HepG2 (cell line): Measurements from ENCODE around the gene FABP1. TPM values are rescaled to one million over a fixed set of nuclear protein-coding genes. Genes with fewer than 3 reads are reported as not detected.

Source experiments
- CBFB ChIP-seq: sonication (generic); formaldehyde crosslinking; IDR thresholded peaks from 2 replicates; pipeline ENCODE4 v1.4.0; 2020; ENCODE audit warnings: missing genetic modification reagents
- CHD4 ChIP-seq: fragments of 200-600 bp; sonication (generic); IDR thresholded peaks from 2 replicates; pipeline ENCODE4 v1.7.0; 2017; ENCODE audit warnings: mild to moderate bottlenecking, low read length, borderline replicate concordance
- ELF1 ChIP-seq: sonication (generic); formaldehyde crosslinking; IDR thresholded peaks from 2 replicates; pipeline ENCODE4 v1.4.0; 2020; ENCODE audit warnings: missing genetic modification reagents
- FUBP1 ChIP-seq: sonication (generic); formaldehyde crosslinking; IDR thresholded peaks from 2 replicates; pipeline ENCODE4 v1.5.1; 2020; ENCODE audit warnings: missing genetic modification reagents, mild to moderate bottlenecking, borderline replicate concordance
- HNRNPL ChIP-seq: fragments of 200-400 bp; formaldehyde crosslinking; IDR thresholded peaks from 2 replicates; pipeline ENCODE4 v1.6.1; 2017; ENCODE audit warnings: mild to moderate bottlenecking, low read depth, low read length
- MIXL1 ChIP-seq: IDR thresholded peaks from 2 replicates; pipeline ENCODE4 v1.6.1; 2016
- PRPF4 ChIP-seq: fragments of 200-400 bp; formaldehyde crosslinking; IDR thresholded peaks from 2 replicates; pipeline ENCODE4 v1.6.1; 2016; ENCODE audit warnings: low read length, low read depth; ENCODE audit not compliant: poor library complexity, severe bottlenecking
- SAP130 ChIP-seq: IDR thresholded peaks from 2 replicates; pipeline ENCODE4 v1.6.1; 2016; ENCODE audit warnings: low read depth
- SPEN ChIP-seq: sonication (generic); formaldehyde crosslinking; IDR thresholded peaks from 2 replicates; pipeline ENCODE4 v1.5.1; 2020; ENCODE audit warnings: low read depth, mild to moderate bottlenecking, missing genetic modification reagents
- SRSF1 ChIP-seq: fragments of 200-400 bp; formaldehyde crosslinking; optimal IDR thresholded peaks from 2 replicates; pipeline ENCODE3; 2017; ENCODE audit warnings: mild to moderate bottlenecking, low read depth, low read length, moderate library complexity
- STAT6 ChIP-seq: sonication (generic); formaldehyde crosslinking; IDR thresholded peaks from 2 replicates; pipeline ENCODE4 v1.4.0; 2020; ENCODE audit warnings: missing genetic modification reagents, mild to moderate bottlenecking, borderline replicate concordance
- TBX3 ChIP-seq: fragments of 450-650 bp; IDR thresholded peaks from 2 replicates; pipeline ENCODE4 v1.6.1; 2017; ENCODE audit warnings: antibody characterized with exemption, mild to moderate bottlenecking, inconsistent platforms, borderline replicate concordance
- THYN1 ChIP-seq: sonication (generic); formaldehyde crosslinking; IDR thresholded peaks from 2 replicates; pipeline ENCODE4 v1.8.1; 2023; ENCODE audit warnings: low read depth, mild to moderate bottlenecking, moderate library complexity, missing genetic modification reagents, borderline replicate concordance
- ZBTB33 ChIP-seq: sonication (generic); formaldehyde crosslinking; IDR thresholded peaks from 2 replicates; pipeline ENCODE4 v1.4.0; 2020; ENCODE audit warnings: missing genetic modification reagents
- ZBTB34 ChIP-seq: sonication (generic); formaldehyde crosslinking; IDR thresholded peaks from 2 replicates; pipeline ENCODE4 v1.8.0; 2022; ENCODE audit warnings: mild to moderate bottlenecking, missing genetic modification reagents
- ZC3H13 ChIP-seq: sonication (generic); formaldehyde crosslinking; IDR thresholded peaks from 2 replicates; pipeline ENCODE4 v1.8.1; 2023; ENCODE audit warnings: mild to moderate bottlenecking, missing genetic modification reagents, moderate library complexity
- ZNF501 ChIP-seq: sonication (generic); formaldehyde crosslinking; IDR thresholded peaks from 2 replicates; pipeline ENCODE4 v1.5.1; 2020; ENCODE audit warnings: mild to moderate bottlenecking, moderate library complexity, missing genetic modification reagents
- ZNF510 ChIP-seq: sonication (generic); formaldehyde crosslinking; IDR thresholded peaks from 2 replicates; pipeline ENCODE4 v1.4.0; 2020; ENCODE audit warnings: low read depth, mild to moderate bottlenecking, missing genetic modification reagents
- ZNF605 ChIP-seq: sonication (generic); formaldehyde crosslinking; IDR thresholded peaks from 2 replicates; pipeline ENCODE4 v1.8.0; 2022; ENCODE audit warnings: mild to moderate bottlenecking, missing genetic modification reagents
- polyA plus RNA-seq, 8 experiments: library from polyadenylated mRNA; depleted of rRNA in 3 of 8; stranded (reverse) in 7 of 8; unstranded in 1 of 8; fragments of >200 nt; fragmentation: Illumina TruSeq in 4 of 8; extraction: Trizol in 4 of 8; gene quantifications; 2 replicates each; pipeline versions ENCODE4 v1.2.1 to v1.2.3, GENCODE V29; 2011 to 2016; ENCODE audit warnings: low read depth in 4 of 8, missing spikeins in 1 of 8, mixed read lengths in 1 of 8; ENCODE audit not compliant: insufficient read depth in 1 of 8
- total RNA-seq, 5 experiments: library from RNA; depleted of rRNA; stranded (reverse); fragments of >200 nt; fragmentation: Illumina TruSeq; extraction: Trizol; gene quantifications; 2 replicates each; pipeline ENCODE4 v1.2.3, GENCODE V29; 2016; ENCODE audit warnings: low read depth in 1 of 5
- TF ChIP-seq, protein P1 (sequence below): sonication (generic); formaldehyde crosslinking; IDR thresholded peaks from 2 replicates; pipeline ENCODE4 v1.4.0; 2020; ENCODE audit warnings: missing genetic modification reagents

The FABP1 gene
- total and polyA plus RNA-seq, 2 of the 13 experiments (the other 11 are each of a cell fraction or from before 2014, with no cell fraction given): 644 to 1,608 TPM

DNA sequence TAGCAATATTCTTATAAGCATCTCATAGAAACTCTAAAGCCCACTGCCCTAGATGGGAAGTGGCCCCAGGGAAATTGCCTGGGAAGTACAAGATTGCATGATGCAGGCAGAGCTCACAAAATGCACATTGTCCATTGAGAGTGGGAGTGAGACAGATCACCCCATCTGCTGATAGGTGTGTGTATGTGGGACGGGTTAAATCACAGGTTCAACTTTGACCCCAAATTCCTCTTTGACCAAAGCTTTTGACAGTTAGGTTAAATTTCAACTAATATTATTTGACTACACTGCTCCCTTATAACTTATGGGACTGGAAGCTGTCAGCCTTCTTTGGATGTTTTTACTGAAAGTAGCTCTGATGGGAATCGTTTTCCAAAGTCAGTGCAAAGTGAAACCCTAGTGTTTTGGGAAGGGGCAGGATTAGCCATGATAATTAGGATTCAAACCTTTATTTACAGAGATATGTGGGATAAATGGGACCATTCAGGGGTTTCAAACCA is 11.4 kb upstream of the FABP1 start (continued):
- TF ChIP-seq STAT6 (CRISPR knock-in tag) (peak; percentile 91; the same call in 1 of the 2 replicates), CHD4 (peak; percentile 41; the same call in 1 of the 2 replicates), FUBP1 (CRISPR knock-in tag) (no peak), ZBTB33 (0 out of 2 replicates have a peak, but pooled peaks have one; percentile 20), SRSF1 (no peak), SAP130 (peak; percentile 97), MIXL1 (peak; percentile 76), ELF1 (CRISPR knock-in tag) (no peak; the same call in 1 of the 2 replicates), CBFB (CRISPR knock-in tag) (peak; percentile 82; the same call in 1 of the 2 replicates), HNRNPL (no peak), ZC3H13 (CRISPR knock-in tag) (no peak), ZBTB34 (CRISPR knock-in tag) (no peak), THYN1 (CRISPR knock-in tag) (no peak), ZNF501 (CRISPR knock-in tag) (no peak), TBX3 (no peak), SPEN (CRISPR knock-in tag) (peak; percentile 29; the same call in 1 of the 2 replicates), ZNF510 (CRISPR knock-in tag) (0 out of 2 replicates have a peak, but pooled peaks have one; percentile 54), PRPF4 (no peak), ZNF605 (peak; percentile 56; the same call in 1 of the 2 replicates)
- TF ChIP-seq, protein P1, sequence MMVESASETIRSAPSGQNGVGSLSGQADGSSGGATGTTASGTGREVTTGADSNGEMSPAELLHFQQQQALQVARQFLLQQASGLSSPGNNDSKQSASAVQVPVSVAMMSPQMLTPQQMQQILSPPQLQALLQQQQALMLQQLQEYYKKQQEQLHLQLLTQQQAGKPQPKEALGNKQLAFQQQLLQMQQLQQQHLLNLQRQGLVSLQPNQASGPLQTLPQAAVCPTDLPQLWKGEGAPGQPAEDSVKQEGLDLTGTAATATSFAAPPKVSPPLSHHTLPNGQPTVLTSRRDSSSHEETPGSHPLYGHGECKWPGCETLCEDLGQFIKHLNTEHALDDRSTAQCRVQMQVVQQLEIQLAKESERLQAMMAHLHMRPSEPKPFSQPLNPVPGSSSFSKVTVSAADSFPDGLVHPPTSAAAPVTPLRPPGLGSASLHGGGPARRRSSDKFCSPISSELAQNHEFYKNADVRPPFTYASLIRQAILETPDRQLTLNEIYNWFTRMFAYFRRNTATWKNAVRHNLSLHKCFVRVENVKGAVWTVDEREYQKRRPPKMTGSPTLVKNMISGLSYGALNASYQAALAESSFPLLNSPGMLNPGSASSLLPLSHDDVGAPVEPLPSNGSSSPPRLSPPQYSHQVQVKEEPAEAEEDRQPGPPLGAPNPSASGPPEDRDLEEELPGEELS (CRISPR knock-in tag): peak; percentile 91
